OCI-LY7 (cell line): ENCODE results near the gene AXIN2. TPM values are rescaled to one million over a fixed set of nuclear protein-coding genes. Genes with fewer than 3 reads are reported as not detected.

Experiments used
- BruUV-seq: library from RNA; stranded (reverse); fragments of 400-500 nt; replicated peaks from 2 replicates; lab custom pipeline; 2021; lab: Mats Ljungman, UMichigan
- CTCF ChIA-PET: fragments of 300-600 bp; sonication (Branson Sonifier 250); formaldehyde crosslinking; loops from one replicate; lab custom pipeline; 2022; ENCODE audit warnings: antibody characterized with exemption; ENCODE audit not compliant: unreplicated experiment; lab: Charles Lee
- POLR2A ChIA-PET: fragments of 300-600 bp; sonication (Branson Sonifier 250); formaldehyde crosslinking; loops from one replicate; lab custom pipeline; 2022; ENCODE audit warnings: antibody characterized with exemption; lab: Charles Lee
- DNase-seq: peaks from one replicate; pipeline ENCODE4 v3.0.0-alpha.2; 2015; ENCODE audit warnings: low spot score
- H2AFZ ChIP-seq: fragments of 200-600 bp; sonication (generic), shearing (Covaris generic); 2 replicates; pipeline ENCODE4 v1.6.1; 2014; ENCODE audit warnings: mild to moderate bottlenecking, antibody characterized with exemption, low read length, moderate library complexity
- H3K27ac ChIP-seq: fragments of 200-600 bp; sonication (generic); 2 replicates; pipeline ENCODE4 v1.5.1; 2014; ENCODE audit warnings: mixed run types, low read depth, mild to moderate bottlenecking, moderate library complexity, low read length, inconsistent platforms; ENCODE audit not compliant: poor library complexity, severe bottlenecking
- H3K36me3 ChIP-seq: fragments of 200-600 bp; sonication (generic); 2 replicates; pipeline ENCODE4 v1.6.1; 2014; ENCODE audit warnings: mild to moderate bottlenecking, antibody characterized with exemption, low read length, moderate library complexity, mixed read lengths; ENCODE audit not compliant: insufficient read depth
- H3K4me1 ChIP-seq: fragments of 200-600 bp; sonication (generic); 2 replicates; pipeline ENCODE4 v1.5.1; 2014; ENCODE audit warnings: mild to moderate bottlenecking, low read length; ENCODE audit not compliant: insufficient read depth, poor library complexity, severe bottlenecking
- H3K4me2 ChIP-seq: fragments of 200-600 bp; sonication (generic); 2 replicates; pipeline ENCODE4 v1.6.1; 2014; ENCODE audit warnings: mild to moderate bottlenecking, low read length
- H3K4me3 ChIP-seq: fragments of 200-600 bp; sonication (generic); 2 replicates; pipeline ENCODE4 v1.5.1; 2014; ENCODE audit warnings: mild to moderate bottlenecking, low read depth, low read length; ENCODE audit not compliant: poor library complexity, severe bottlenecking
- H3K79me2 ChIP-seq: fragments of 200-600 bp; sonication (generic); 2 replicates; pipeline ENCODE4 v1.6.1; 2016; ENCODE audit warnings: low read depth, mild to moderate bottlenecking, low read length, moderate library complexity, mixed read lengths; ENCODE audit not compliant: insufficient read depth
- H3K9me2 ChIP-seq: fragments of 200-600 bp; sonication (generic); 2 replicates; pipeline ENCODE4 v1.6.1; 2016; ENCODE audit warnings: mild to moderate bottlenecking, low read length, mixed read lengths; ENCODE audit not compliant: insufficient read depth
- H3K9me3 ChIP-seq: fragments of 200-600 bp; sonication (generic); 2 replicates; pipeline ENCODE4 v1.6.1; 2014; ENCODE audit warnings: mild to moderate bottlenecking, mixed run types, low read length, mixed read lengths
- H4K20me1 ChIP-seq: fragments of 200-600 bp; sonication (generic); 2 replicates; pipeline ENCODE4 v1.6.1; 2014; ENCODE audit warnings: mild to moderate bottlenecking, antibody characterized with exemption, low read length, moderate library complexity, mixed read lengths; ENCODE audit not compliant: insufficient read depth
- EZH2phosphoT487 ChIP-seq: fragments of 200-600 bp; sonication (generic); IDR thresholded peaks from 2 replicates; pipeline ENCODE4 v1.6.1; 2018; ENCODE audit warnings: low read depth, borderline replicate concordance, mild to moderate bottlenecking, mixed run types, antibody characterized with exemption, low read length, moderate library complexity, mixed read lengths
- intact Hi-C: fragments of 100-400 bp; cut with micrococcal nuclease; formaldehyde crosslinking; loops from one replicate; pipeline ENCODE4 v1.10.0; 2022; ENCODE audit not compliant: unreplicated experiment
- total RNA-seq, 2 experiments: library from RNA; depleted of rRNA in 1 of 2; stranded (reverse); fragments of >200 nt in 1 of 2; shearing (Covaris generic) in 1 of 2; gene quantifications; 2 replicates each; pipeline ENCODE4 v1.2.3, GENCODE V29; 2014 to 2022
- TF ChIP-seq, protein P1 (sequence below): fragments of 200-600 bp; sonication (generic); conservative IDR thresholded peaks from 2 replicates; pipeline ENCODE4 v1.5.1; 2014; ENCODE audit warnings: mild to moderate bottlenecking, antibody characterized with exemption, low read length, moderate library complexity, mixed read lengths

AXIN2 gene
- total RNA-seq, 2 experiments from 2014 or later, result 8.5 TPM

DNA sequence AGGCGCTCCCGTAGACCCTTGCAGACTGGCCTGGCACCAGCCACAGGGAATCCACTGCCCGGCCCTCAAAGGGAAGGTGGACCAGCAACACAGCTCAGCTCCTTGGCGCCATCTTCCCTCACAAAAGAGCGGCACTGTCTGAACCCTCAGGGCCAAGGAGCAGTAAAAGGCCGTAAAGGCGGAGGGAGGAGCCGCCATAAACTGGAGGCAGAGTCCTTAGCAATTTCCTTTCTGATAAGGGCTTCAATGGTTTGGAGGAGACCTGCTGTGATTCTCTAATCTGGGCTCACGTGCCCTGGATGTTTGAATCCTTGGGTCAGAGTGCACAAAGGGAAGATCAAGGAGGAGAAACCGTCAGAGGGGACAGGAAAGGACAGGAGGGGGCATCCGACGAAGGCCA lies 15.5 kb upstream of the AXIN2 start:
- Histone ChIP-seq H3K27ac (no peak overlapping the region), H2AFZ (no peak overlapping the region), H3K36me3 (no peaks in the 10 kb centered on the region), H3K4me3 (no peak overlapping the region), H3K9me3 (no peaks in the 10 kb centered on the region), H3K9me2 (no peaks in the 10 kb centered on the region), H4K20me1 (no peaks in the 10 kb centered on the region), H3K4me2 (no peak overlapping the region), H3K79me2 (no peaks in the 10 kb centered on the region), H3K4me1 (no peaks in the 10 kb centered on the region)
- intact Hi-C loops, result no loop called here
- DNase-seq, result no peak
- ChIA-PET CTCF (no interaction called here), POLR2A (no interaction called here)
- TF ChIP-seq, protein P1, sequence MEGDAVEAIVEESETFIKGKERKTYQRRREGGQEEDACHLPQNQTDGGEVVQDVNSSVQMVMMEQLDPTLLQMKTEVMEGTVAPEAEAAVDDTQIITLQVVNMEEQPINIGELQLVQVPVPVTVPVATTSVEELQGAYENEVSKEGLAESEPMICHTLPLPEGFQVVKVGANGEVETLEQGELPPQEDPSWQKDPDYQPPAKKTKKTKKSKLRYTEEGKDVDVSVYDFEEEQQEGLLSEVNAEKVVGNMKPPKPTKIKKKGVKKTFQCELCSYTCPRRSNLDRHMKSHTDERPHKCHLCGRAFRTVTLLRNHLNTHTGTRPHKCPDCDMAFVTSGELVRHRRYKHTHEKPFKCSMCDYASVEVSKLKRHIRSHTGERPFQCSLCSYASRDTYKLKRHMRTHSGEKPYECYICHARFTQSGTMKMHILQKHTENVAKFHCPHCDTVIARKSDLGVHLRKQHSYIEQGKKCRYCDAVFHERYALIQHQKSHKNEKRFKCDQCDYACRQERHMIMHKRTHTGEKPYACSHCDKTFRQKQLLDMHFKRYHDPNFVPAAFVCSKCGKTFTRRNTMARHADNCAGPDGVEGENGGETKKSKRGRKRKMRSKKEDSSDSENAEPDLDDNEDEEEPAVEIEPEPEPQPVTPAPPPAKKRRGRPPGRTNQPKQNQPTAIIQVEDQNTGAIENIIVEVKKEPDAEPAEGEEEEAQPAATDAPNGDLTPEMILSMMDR, result no peak
- TF ChIP-seq EZH2phosphoT487, result no peak
- no TSS peak for BruUV-seq

DNA sequence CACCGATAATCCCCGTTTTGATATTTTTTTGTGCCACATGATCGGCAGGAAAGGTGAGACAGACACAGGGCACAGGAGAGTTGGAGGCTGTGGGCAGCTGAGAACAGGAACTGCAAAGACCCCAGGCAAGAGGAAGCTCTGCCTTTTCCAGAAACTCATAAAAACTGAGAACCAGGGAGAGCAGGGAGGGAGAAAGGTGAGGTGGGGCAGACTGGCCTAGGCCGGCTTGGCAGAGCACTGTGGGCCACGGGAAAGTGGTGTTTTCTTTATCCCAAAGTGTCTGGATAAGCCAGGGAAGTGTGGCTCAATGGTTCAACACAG lies 11.8 kb upstream of the AXIN2 start:
- Histone ChIP-seq H3K79me2 (no peaks in the 10 kb centered on the region), H3K4me2 (no peak overlapping the region), H2AFZ (no peak overlapping the region), H3K27ac (no peak overlapping the region), H3K36me3 (no peaks in the 10 kb centered on the region), H4K20me1 (no peaks in the 10 kb centered on the region), H3K4me1 (no peaks in the 10 kb centered on the region), H3K9me2 (no peaks in the 10 kb centered on the region), H3K9me3 (no peaks in the 10 kb centered on the region), H3K4me3 (no peak overlapping the region)
- no peak for TF ChIP-seq EZH2phosphoT487
- TF ChIP-seq, protein P1, result no peak
- BruUV-seq, result no TSS peak
- ChIA-PET POLR2A (interaction anchor here (0.5 kb wide), 1 partner anchor 610 kb away, joined by 3 read pairs; no protein-coding TSS in a partner anchor), CTCF (no interaction called here)
- DNase-seq, result no peak
- intact Hi-C loops, result no loop called here

DNA sequence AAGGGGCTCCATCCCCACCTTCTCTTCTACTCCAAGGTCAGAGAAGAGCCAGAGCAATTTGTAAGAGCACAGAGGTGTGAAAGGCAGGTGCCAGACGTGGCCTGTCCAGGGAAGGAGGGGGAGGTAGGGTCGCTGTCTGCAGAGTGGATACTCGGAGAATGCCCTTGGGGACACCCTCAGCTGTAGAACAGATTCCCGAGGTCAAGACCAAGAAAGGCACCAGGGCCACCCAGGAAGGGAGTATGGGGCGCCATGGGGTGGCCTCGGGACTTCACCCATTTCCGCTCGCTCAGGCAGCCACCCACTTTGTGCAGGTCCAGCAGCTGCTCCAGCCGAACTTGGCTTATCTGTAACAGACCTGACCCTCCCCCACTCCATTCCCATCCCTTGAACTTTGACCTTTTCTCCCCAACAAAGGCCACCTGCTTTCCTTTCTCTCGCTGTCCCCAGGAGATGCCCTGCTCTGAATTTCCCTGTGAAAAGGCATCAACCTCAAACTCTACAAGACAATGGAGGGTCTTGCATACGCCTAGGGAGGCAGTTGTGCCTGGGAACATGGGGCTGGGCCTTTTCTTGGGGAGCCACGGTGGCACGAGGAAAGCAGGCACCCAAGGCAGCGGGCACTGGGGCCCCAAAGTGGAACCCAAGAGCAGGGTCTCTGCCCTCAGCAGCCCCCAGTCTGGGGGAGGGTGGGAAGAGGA lies 11.3 kb upstream of the AXIN2 start:
- no peaks in the 10 kb centered on the region for H3K36me3 ChIP-seq
- no peak overlapping the region for H3K4me3 ChIP-seq
- H2AFZ ChIP-seq, result no peak overlapping the region
- H3K9me3 ChIP-seq, result no peaks in the 10 kb centered on the region
- intact Hi-C loops, result no loop called here
- H3K79me2 ChIP-seq, result no peaks in the 10 kb centered on the region
- H3K9me2 ChIP-seq, result no peaks in the 10 kb centered on the region
- ChIA-PET CTCF (no interaction called here), POLR2A (no interaction called here)
- H4K20me1 ChIP-seq, result no peaks in the 10 kb centered on the region
- H3K4me2 ChIP-seq, result no peak overlapping the region
- no peak overlapping the region for H3K27ac ChIP-seq
- no TSS peak for BruUV-seq
- no peak for DNase-seq
- no peaks in the 10 kb centered on the region for H3K4me1 ChIP-seq
- TF ChIP-seq, protein P1, result no peak
- TF ChIP-seq EZH2phosphoT487, result no peak
